Measurements from ENCODE around the gene ABCB4. TPM values are rescaled to one million over a fixed set of nuclear protein-coding genes. Genes with fewer than 3 reads are reported as not detected.

The ABCB4 gene
- total RNA-seq, 1 experiment from 2014 or later = 0.67 TPM

GRCh38 chr7:87411186-87411585 is 64.3 kb downstream of the ABCB4 start:
- H3K9ac ChIP-seq (ENCODE audit: low read length) = no peak overlapping the region
- H3K4me3 ChIP-seq (ENCODE audit: low read length) = no peak overlapping the region
- H3K36me3 ChIP-seq (ENCODE audit: insufficient read depth, low read length) = no peaks in the 10 kb centered on the region
- H4K20me1 ChIP-seq (ENCODE audit: insufficient read depth, low read depth, low read length) = no peaks in the 10 kb centered on the region
- H3K27ac ChIP-seq (ENCODE audit: low read length) = no peak overlapping the region
- H3K9me3 ChIP-seq (ENCODE audit: low read length) = no peaks in the 10 kb centered on the region
- no peak overlapping the region for H2AFZ ChIP-seq (ENCODE audit: low read length)
- no peaks in the 10 kb centered on the region for H3K79me2 ChIP-seq (ENCODE audit: low read length)
- no peaks in the 10 kb centered on the region for H3K27me3 ChIP-seq (ENCODE audit: low read length)
- no peak overlapping the region for H3K4me2 ChIP-seq (ENCODE audit: low read depth, low read length, poor library complexity, severe bottlenecking)
- DNase-seq = no peak
- H3K4me1 ChIP-seq (ENCODE audit: low read length) = no peaks in the 10 kb centered on the region
- H3K9me2 ChIP-seq (replicated peaks; ENCODE audit: insufficient read depth, low read length) = no peaks in the 10 kb centered on the region

GRCh38 chr7:87404674-87405073 is 70.8 kb downstream of the ABCB4 start:
- Histone ChIP-seq H2AFZ (ENCODE audit: low read length) (no peak overlapping the region), H3K4me1 (ENCODE audit: low read length) (no peaks in the 10 kb centered on the region), H3K27me3 (ENCODE audit: low read length) (no peaks in the 10 kb centered on the region), H3K79me2 (ENCODE audit: low read length) (no peaks in the 10 kb centered on the region), H3K9me3 (ENCODE audit: low read length) (no peaks in the 10 kb centered on the region), H3K9ac (ENCODE audit: low read length) (no peak overlapping the region), H3K4me3 (ENCODE audit: low read length) (no peak overlapping the region), H3K9me2 (replicated peaks; ENCODE audit: insufficient read depth, low read length) (no peaks in the 10 kb centered on the region), H4K20me1 (ENCODE audit: insufficient read depth, low read depth, low read length) (no peaks in the 10 kb centered on the region), H3K27ac (ENCODE audit: low read length) (no peak overlapping the region), H3K4me2 (ENCODE audit: low read depth, low read length, poor library complexity, severe bottlenecking) (no peak overlapping the region), H3K36me3 (ENCODE audit: insufficient read depth, low read length) (no peaks in the 10 kb centered on the region)
- DNase-seq = no peak

GRCh38 chr7:87398446-87398845 is 77.0 kb downstream of the ABCB4 start:
- H3K27ac ChIP-seq (ENCODE audit: low read length) = no peak overlapping the region
- H3K4me1 ChIP-seq (ENCODE audit: low read length) = no peaks in the 10 kb centered on the region
- no peaks in the 10 kb centered on the region for H3K9me3 ChIP-seq (ENCODE audit: low read length)
- no peaks in the 10 kb centered on the region for H3K27me3 ChIP-seq (ENCODE audit: low read length)
- H3K4me3 ChIP-seq (ENCODE audit: low read length) = no peak overlapping the region
- H3K9me2 ChIP-seq (replicated peaks; ENCODE audit: insufficient read depth, low read length) = no peaks in the 10 kb centered on the region
- no peak overlapping the region for H3K4me2 ChIP-seq (ENCODE audit: low read depth, low read length, poor library complexity, severe bottlenecking)
- peaks cover 14% of the 10 kb centered on the region; the same call in 1 of the 2 replicates for H3K36me3 ChIP-seq (ENCODE audit: insufficient read depth, low read length)
- no peak overlapping the region for H3K9ac ChIP-seq (ENCODE audit: low read length)
- no peaks in the 10 kb centered on the region for H4K20me1 ChIP-seq (ENCODE audit: insufficient read depth, low read depth, low read length)
- no peak overlapping the region for H2AFZ ChIP-seq (ENCODE audit: low read length)
- H3K79me2 ChIP-seq (ENCODE audit: low read length) = no peaks in the 10 kb centered on the region
- DNase-seq = no peak

- DNase-seq = no peak
- Histone ChIP-seq H3K4me2 (ENCODE audit: low read depth, low read length, poor library complexity, severe bottlenecking) (no peak overlapping the region), H2AFZ (ENCODE audit: low read length) (no peak overlapping the region), H3K27ac (ENCODE audit: low read length) (no peak overlapping the region), H3K4me1 (ENCODE audit: low read length) (no peaks in the 10 kb centered on the region), H3K4me3 (ENCODE audit: low read length) (no peak overlapping the region), H4K20me1 (ENCODE audit: insufficient read depth, low read depth, low read length) (no peaks in the 10 kb centered on the region), H3K79me2 (ENCODE audit: low read length) (no peaks in the 10 kb centered on the region), H3K27me3 (ENCODE audit: low read length) (no peaks in the 10 kb centered on the region), H3K36me3 (ENCODE audit: insufficient read depth, low read length) (peaks cover 21% of the 10 kb centered on the region; the same call in 1 of the 2 replicates), H3K9ac (ENCODE audit: low read length) (no peak overlapping the region), H3K9me2 (replicated peaks; ENCODE audit: insufficient read depth, low read length) (no peaks in the 10 kb centered on the region), H3K9me3 (ENCODE audit: low read length) (no peaks in the 10 kb centered on the region)
Measured at GRCh38 chr7:87395442-87396020, 79.9 kb downstream of the ABCB4 start.

GRCh38 chr7:87391020-87391701 is 84.3 kb downstream of the ABCB4 start:
- Histone ChIP-seq H3K4me1 (ENCODE audit: low read length) (no peaks in the 10 kb centered on the region), H4K20me1 (ENCODE audit: insufficient read depth, low read depth, low read length) (no peaks in the 10 kb centered on the region), H3K9me3 (ENCODE audit: low read length) (no peaks in the 10 kb centered on the region), H3K4me3 (ENCODE audit: low read length) (no peak overlapping the region), H3K4me2 (ENCODE audit: low read depth, low read length, poor library complexity, severe bottlenecking) (no peak overlapping the region), H2AFZ (ENCODE audit: low read length) (no peak overlapping the region), H3K27ac (ENCODE audit: low read length) (no peak overlapping the region), H3K9ac (ENCODE audit: low read length) (no peak overlapping the region), H3K9me2 (replicated peaks; ENCODE audit: insufficient read depth, low read length) (no peaks in the 10 kb centered on the region), H3K79me2 (ENCODE audit: low read length) (no peaks in the 10 kb centered on the region), H3K27me3 (ENCODE audit: low read length) (no peaks in the 10 kb centered on the region), H3K36me3 (ENCODE audit: insufficient read depth, low read length) (peaks cover 36% of the 10 kb centered on the region)
- no peak for DNase-seq

GRCh38 chr7:87380905-87381304 is 94.6 kb downstream of the ABCB4 start:
- no peaks in the 10 kb centered on the region for H3K27me3 ChIP-seq (ENCODE audit: low read length)

GRCh38 chr7:87375662-87376435 is 99.6 kb downstream of the ABCB4 start:
- Histone ChIP-seq H3K9me3 (ENCODE audit: low read length) (no peaks in the 10 kb centered on the region), H2AFZ (ENCODE audit: low read length) (no peak overlapping the region), H4K20me1 (ENCODE audit: insufficient read depth, low read depth, low read length) (no peaks in the 10 kb centered on the region), H3K27ac (ENCODE audit: low read length) (no peak overlapping the region), H3K36me3 (ENCODE audit: insufficient read depth, low read length) (peaks cover 37% of the 10 kb centered on the region; the same call in 1 of the 2 replicates), H3K79me2 (ENCODE audit: low read length) (no peaks in the 10 kb centered on the region), H3K4me1 (ENCODE audit: low read length) (peaks cover 6% of the 10 kb centered on the region), H3K9me2 (replicated peaks; ENCODE audit: insufficient read depth, low read length) (no peaks in the 10 kb centered on the region), H3K9ac (ENCODE audit: low read length) (no peak overlapping the region), H3K27me3 (ENCODE audit: low read length) (no peaks in the 10 kb centered on the region), H3K4me3 (ENCODE audit: low read length) (no peak overlapping the region), H3K4me2 (ENCODE audit: low read depth, low read length, poor library complexity, severe bottlenecking) (no peak overlapping the region)
- no peak for DNase-seq

More at GRCh38 chr7:87380905-87381304, 94.6 kb downstream of the ABCB4 start:
- Histone ChIP-seq H3K79me2 (ENCODE audit: low read length) (no peaks in the 10 kb centered on the region), H3K9ac (ENCODE audit: low read length) (no peak overlapping the region), H3K4me1 (ENCODE audit: low read length) (no peaks in the 10 kb centered on the region), H3K9me3 (ENCODE audit: low read length) (no peaks in the 10 kb centered on the region), H4K20me1 (ENCODE audit: insufficient read depth, low read depth, low read length) (no peaks in the 10 kb centered on the region), H3K9me2 (replicated peaks; ENCODE audit: insufficient read depth, low read length) (no peaks in the 10 kb centered on the region), H3K36me3 (ENCODE audit: insufficient read depth, low read length) (peaks cover 36% of the 10 kb centered on the region), H3K4me3 (ENCODE audit: low read length) (no peak overlapping the region), H2AFZ (ENCODE audit: low read length) (no peak overlapping the region), H3K4me2 (ENCODE audit: low read depth, low read length, poor library complexity, severe bottlenecking) (no peak overlapping the region), H3K27ac (ENCODE audit: low read length) (no peak overlapping the region)
- no peak for DNase-seq

- no peaks in the 10 kb centered on the region for H3K9me2 ChIP-seq (replicated peaks; ENCODE audit: insufficient read depth, low read length)
- peaks cover 6% of the 10 kb centered on the region for H3K4me1 ChIP-seq (ENCODE audit: low read length)
- no peak overlapping the region for H2AFZ ChIP-seq (ENCODE audit: low read length)
- no peaks in the 10 kb centered on the region for H3K9me3 ChIP-seq (ENCODE audit: low read length)
- peaks cover 48% of the 10 kb centered on the region; the same call in 1 of the 2 replicates for H3K36me3 ChIP-seq (ENCODE audit: insufficient read depth, low read length)
- no peaks in the 10 kb centered on the region for H3K79me2 ChIP-seq (ENCODE audit: low read length)
- 0 out of 2 replicates have a peak overlapping the region, but pooled peaks have one; percentile 6 for H3K27ac ChIP-seq (ENCODE audit: low read length)
- no peaks in the 10 kb centered on the region for H4K20me1 ChIP-seq (ENCODE audit: insufficient read depth, low read depth, low read length)
- H3K4me3 ChIP-seq (ENCODE audit: low read length) = no peak overlapping the region
- H3K9ac ChIP-seq (ENCODE audit: low read length) = no peak overlapping the region
- no peaks in the 10 kb centered on the region for H3K27me3 ChIP-seq (ENCODE audit: low read length)
- H3K4me2 ChIP-seq (ENCODE audit: low read depth, low read length, poor library complexity, severe bottlenecking) = no peak overlapping the region
- no peak for DNase-seq
Measured at GRCh38 chr7:87370660-87371180, 104.8 kb downstream of the ABCB4 start.
